ENCODE measurements around the gene GKN1.

GKN1 gene

GRCh38 chr2:68974251-68974650 is at the start of gene GKN1:
GKN1 (plus strand) TSS chr2:68974636; CDS start chr2:68974678, 42 bp downstream.
- no peak for DNase-seq
- Mint-ChIP-seq H3K27ac (no peak within 1 kb of the TSS), H3K9me3 (no peaks in the 10 kb centered on the region), H3K4me3 (no peak within 1 kb of the TSS), H3K27me3 (ENCODE audit: low read depth, poor library complexity) (peaks cover 12% of the 10 kb centered on the region), H3K4me1 (no peaks in the 10 kb centered on the region), H3K36me3 (ENCODE audit: low read depth) (no peaks in the 10 kb centered on the region)
- no peak for TF ChIP-seq CTCF (IDR thresholded peaks at IDR 0.05)

- DNase-seq: peak; percentile 42
- peaks cover 25% of the 10 kb centered on the region for H3K27me3 Mint-ChIP-seq (ENCODE audit: low read depth, poor library complexity)
- no peaks in the 10 kb centered on the region for H3K36me3 Mint-ChIP-seq (ENCODE audit: low read depth)
- no peak overlapping the region for H3K4me3 Mint-ChIP-seq
- no peaks in the 10 kb centered on the region for H3K4me1 Mint-ChIP-seq
- no peaks in the 10 kb centered on the region for H3K9me3 Mint-ChIP-seq
- TF ChIP-seq CTCF (IDR thresholded peaks at IDR 0.05): peak; percentile 91
- no peak overlapping the region for H3K27ac Mint-ChIP-seq
Observed at GRCh38 chr2:68925295-68925896, 49.0 kb upstream of the GKN1 start.

DNA sequence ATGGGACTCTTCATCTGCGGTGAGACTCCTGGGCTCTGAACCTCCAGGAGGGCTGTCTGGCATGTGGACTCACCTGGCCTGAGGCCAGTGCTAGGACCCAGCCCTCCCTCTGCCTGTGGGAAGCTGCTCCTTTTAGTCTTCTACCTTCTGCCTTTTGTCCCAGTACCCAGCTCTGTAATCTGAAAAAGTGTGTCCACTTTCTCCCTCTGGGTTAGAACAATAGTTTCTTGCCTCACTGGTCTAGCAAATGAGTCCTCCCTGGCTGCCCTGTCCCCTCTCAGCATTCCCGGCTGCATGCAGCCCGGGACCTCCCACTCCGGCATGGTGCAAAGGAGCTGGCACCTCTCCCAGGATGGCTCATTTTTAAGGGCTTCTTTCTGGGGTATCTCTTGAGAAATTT is 47.6 kb upstream of the GKN1 start:
- Mint-ChIP-seq H3K27me3 (ENCODE audit: low read depth, poor library complexity) (peaks cover 31% of the 10 kb centered on the region), H3K36me3 (ENCODE audit: low read depth) (no peaks in the 10 kb centered on the region), H3K27ac (no peak overlapping the region), H3K4me1 (no peaks in the 10 kb centered on the region), H3K9me3 (no peaks in the 10 kb centered on the region), H3K4me3 (no peak overlapping the region)
- DNase-seq: no peak
- no peak for TF ChIP-seq CTCF (IDR thresholded peaks at IDR 0.05)

DNA sequence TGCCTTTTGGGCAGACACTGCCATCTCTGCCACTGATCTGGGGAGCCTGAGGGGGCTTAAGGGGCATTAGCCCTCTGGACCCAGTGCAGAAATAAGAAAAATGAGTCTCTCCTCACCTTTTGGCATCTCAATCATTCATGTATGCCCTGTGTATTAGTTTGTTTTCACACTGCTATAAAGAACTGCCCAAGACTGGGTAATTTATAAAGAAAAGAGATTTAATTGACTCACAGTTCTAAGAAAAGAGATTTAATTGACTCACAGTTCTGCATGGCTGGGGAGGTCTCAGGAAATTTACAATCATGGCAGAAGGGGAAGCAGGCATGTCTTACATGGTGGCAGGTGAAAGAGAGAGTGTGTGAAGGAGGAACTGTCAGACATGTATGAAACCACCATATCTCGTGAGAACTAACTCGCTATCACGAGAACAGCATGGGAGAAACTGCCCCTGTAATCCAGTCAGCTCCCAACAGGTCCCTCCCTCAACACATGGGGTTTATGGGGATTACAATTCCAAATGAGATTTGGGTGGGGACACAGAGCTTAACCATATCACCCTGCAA is 43.2 kb upstream of the GKN1 start:
- Mint-ChIP-seq H3K27me3 (ENCODE audit: low read depth, poor library complexity) (peaks cover 24% of the 10 kb centered on the region), H3K27ac (no peak overlapping the region), H3K9me3 (no peaks in the 10 kb centered on the region), H3K4me3 (no peak overlapping the region), H3K4me1 (no peaks in the 10 kb centered on the region), H3K36me3 (ENCODE audit: low read depth) (no peaks in the 10 kb centered on the region)
- DNase-seq: no peak
- TF ChIP-seq CTCF (IDR thresholded peaks at IDR 0.05): no peak

DNA sequence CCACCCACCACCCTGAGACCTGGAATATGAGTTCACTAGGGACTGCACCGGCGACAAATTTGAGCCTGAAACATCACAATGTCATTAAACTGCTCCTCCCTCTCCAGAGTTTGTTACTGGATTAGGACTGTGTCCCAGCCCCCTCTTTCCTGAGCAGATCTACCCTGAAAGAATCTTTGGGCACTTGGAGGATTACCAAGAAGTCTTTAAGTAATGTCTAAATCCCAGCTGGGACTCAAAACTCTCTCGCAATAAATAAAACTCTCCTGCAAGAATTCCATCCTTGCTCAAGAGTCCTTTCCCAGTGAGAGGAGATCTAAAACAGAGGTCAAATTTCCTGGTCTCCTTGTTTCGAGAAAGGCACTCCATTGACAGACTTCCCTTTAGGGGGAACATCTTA is 42.6 kb upstream of the GKN1 start:
- Mint-ChIP-seq H3K27ac (no peak overlapping the region), H3K4me1 (no peaks in the 10 kb centered on the region), H3K27me3 (ENCODE audit: low read depth, poor library complexity) (peaks cover 22% of the 10 kb centered on the region), H3K4me3 (no peak overlapping the region), H3K9me3 (no peaks in the 10 kb centered on the region), H3K36me3 (ENCODE audit: low read depth) (no peaks in the 10 kb centered on the region)
- no peak for TF ChIP-seq CTCF (IDR thresholded peaks at IDR 0.05)
- no peak for DNase-seq

DNA sequence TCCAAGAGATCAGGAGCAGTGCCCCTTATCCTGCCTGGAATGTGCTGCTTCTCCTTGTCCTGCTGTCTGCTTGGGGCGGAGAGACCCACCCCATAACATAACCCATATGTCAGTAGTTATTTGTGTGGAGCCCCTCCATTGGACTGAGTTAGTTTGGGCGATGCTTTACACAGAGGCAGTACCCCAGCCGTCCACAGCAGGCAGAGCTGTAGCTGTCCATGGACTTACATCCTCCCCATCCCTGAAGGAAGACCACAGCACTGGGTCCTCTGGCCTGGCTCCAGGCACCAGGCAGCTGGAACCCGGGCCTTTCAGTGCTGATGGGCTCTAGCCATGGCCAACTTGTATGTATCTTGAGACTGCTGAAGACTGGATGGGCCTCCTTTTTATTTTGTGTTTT is 42.0 kb upstream of the GKN1 start:
- no peaks in the 10 kb centered on the region for H3K36me3 Mint-ChIP-seq (ENCODE audit: low read depth)
- H3K27me3 Mint-ChIP-seq (ENCODE audit: low read depth, poor library complexity): peaks cover 24% of the 10 kb centered on the region
- no peak overlapping the region for H3K4me3 Mint-ChIP-seq
- no peak for DNase-seq
- no peak for TF ChIP-seq CTCF (IDR thresholded peaks at IDR 0.05)
- H3K9me3 Mint-ChIP-seq: no peaks in the 10 kb centered on the region
- H3K27ac Mint-ChIP-seq: no peak overlapping the region
- no peaks in the 10 kb centered on the region for H3K4me1 Mint-ChIP-seq
